Measurements from ENCODE around the gene TJP2.

GRCh38 chr9:69171049-69171448, 3.0 kb upstream of the TJP2 start:
- TF ChIP-seq ZNF24 (IDR thresholded peaks at IDR 0.05) (no peak), FOXM1 (IDR thresholded peaks at IDR 0.05; ENCODE audit: low read depth, low read length) (no peak), POLR2AphosphoS5 (IDR thresholded peaks at IDR 0.05; ENCODE audit: low read length) (no peak), EZH2 (IDR thresholded peaks at IDR 0.05; ENCODE audit: borderline replicate concordance, control insufficient read depth, low read depth, low read length) (no peak), RCOR1 (conservative IDR thresholded peaks at IDR 0.05; ENCODE audit: low read depth, low read length) (no peak), ZZZ3 (IDR thresholded peaks at IDR 0.05; ENCODE audit: control insufficient read depth, insufficient read length, low read depth) (no peak), CTCF (IDR thresholded peaks at IDR 0.05 in 2 of 3, conservative IDR thresholded peaks at IDR 0.05 in 1 of 3; ENCODE audit: control insufficient read depth in 2 of 3, extremely low read depth in 1 of 3, insufficient read depth in 1 of 3, low read depth in 3 of 3, low read length in 3 of 3) (no peak), MTA3 (IDR thresholded peaks at IDR 0.05; ENCODE audit: borderline replicate concordance, low read length) (no peak), EP300 (IDR thresholded peaks at IDR 0.05; ENCODE audit: borderline replicate concordance in 1 of 2, control insufficient read depth in 1 of 2, low read depth in 2 of 2, low read length in 2 of 2) (no peak), USF2 (IDR thresholded peaks at IDR 0.05; ENCODE audit: borderline replicate concordance, low read depth, low read length) (no peak)

Measured in GM12878 (cell line).